ENCODE data around the gene OR8J1. TPM values are rescaled to one million over a fixed set of nuclear protein-coding genes. Genes with fewer than 3 reads are reported as not detected.

The OR8J1 gene, protein sequence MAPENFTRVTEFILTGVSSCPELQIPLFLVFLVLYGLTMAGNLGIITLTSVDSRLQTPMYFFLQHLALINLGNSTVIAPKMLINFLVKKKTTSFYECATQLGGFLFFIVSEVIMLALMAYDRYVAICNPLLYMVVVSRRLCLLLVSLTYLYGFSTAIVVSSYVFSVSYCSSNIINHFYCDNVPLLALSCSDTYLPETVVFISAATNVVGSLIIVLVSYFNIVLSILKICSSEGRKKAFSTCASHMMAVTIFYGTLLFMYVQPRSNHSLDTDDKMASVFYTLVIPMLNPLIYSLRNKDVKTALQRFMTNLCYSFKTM
- total RNA-seq = not detected in 2 replicates

DNA sequence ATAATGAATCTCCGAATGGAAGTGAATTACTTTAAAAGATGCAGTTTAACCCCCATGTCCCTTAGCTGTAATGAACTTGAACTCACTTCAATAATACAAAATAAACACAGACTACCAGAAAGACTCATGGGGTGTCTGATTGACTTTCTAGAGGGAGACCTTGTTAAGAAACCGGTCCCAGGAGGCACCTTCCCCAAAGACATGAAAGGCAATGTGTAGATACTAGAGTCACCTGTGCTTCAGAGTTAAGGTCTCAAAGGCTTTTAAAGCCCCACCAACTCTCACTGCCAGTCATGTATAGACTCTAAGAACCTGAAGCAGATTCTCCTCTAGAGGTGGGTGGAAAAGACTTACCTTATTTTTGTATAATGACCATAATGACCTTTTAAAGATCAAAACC lies at the start of gene OR8J1:
OR8J1 (plus strand) TSS at position 301 of the 400 bp plus-strand sequence. CDS start 5,956 bp downstream, outside the sequence.

DNA sequence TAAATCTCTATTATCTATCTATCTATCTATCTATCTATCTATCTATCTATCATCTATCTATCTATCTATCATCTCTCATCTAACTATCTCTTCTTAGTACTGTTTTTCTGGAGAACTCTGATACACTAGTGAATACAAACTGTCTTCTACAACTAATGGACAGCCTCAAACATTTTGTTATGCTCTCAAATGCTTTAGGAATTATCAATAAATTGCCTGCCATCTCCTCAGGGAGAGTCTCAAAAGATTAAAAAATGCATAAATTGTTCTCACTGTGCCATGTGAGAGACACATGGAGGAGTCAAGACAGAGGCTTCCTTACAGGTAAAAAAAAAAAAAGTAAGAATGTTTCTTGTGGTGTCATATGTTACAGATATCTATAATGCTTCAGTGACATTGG lies 39.2 kb upstream of the OR8J1 start, which contains the start of gene OR8K3:
OR8K3 (plus strand) TSS at position 301 of the 400 bp plus-strand sequence. CDS start 3,163 bp downstream, outside the sequence.

DNA sequence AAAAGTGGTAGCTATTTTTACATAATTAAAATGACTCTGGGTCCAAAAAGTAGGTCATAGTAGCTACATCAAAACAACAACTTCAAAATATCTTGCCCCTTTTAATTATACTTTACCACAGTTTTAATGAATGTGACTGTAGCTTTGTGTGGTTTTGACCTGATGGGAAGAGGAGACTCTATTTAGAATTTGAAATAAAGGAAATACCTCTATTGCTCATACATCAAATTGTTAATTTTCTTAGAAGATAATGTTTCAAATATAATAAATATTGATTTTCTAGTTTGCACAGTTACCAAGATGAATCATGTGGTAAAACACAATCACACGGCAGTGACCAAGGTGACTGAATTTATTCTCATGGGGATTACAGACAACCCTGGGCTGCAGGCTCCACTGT lies 8.4 kb upstream of the OR8J1 start, which contains the start of gene OR8K1:
OR8K1 (plus strand) TSS at position 301 of the 400 bp plus-strand sequence; CDS start at position 301, 0 bp downstream.

DNA sequence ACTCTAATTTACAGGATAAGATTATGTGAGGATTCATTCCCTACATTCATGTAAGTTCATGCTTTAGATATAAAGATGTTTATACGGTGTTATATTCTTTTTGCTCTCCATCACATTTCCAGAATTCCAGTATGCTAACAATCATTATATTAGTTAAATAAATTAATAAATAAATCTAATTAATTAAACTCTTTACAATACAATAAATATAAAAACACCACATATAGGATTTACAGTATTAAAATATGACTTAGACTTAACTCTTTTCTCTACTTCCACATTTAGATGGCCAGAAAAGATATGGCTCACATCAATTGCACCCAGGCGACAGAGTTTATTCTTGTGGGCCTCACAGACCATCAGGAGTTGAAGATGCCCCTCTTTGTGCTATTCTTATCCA lies 21.2 kb downstream of the OR8J1 start, which contains the start of gene OR8U1:
OR8U1 (plus strand) TSS at position 301 of the 400 bp plus-strand sequence; CDS start at position 301, 0 bp downstream.

Other genes starting within 250 kb of the OR8J1 start
- not detected in 2 replicates for gene OR8H3, start 231.9 kb upstream of the OR8J1 start, total RNA-seq
- gene OR8J3, start 214.1 kb upstream of the OR8J1 start, total RNA-seq = not detected in 2 replicates
- gene OR8K5, start 194.0 kb upstream of the OR8J1 start, total RNA-seq = not detected in 2 replicates
- gene OR5J2, start 177.7 kb upstream of the OR8J1 start, total RNA-seq = not detected in 2 replicates
- not detected in 2 replicates for gene OR5T2, start 120.0 kb upstream of the OR8J1 start, total RNA-seq
- gene OR5T3, start 102.0 kb upstream of the OR8J1 start, total RNA-seq = not detected in 2 replicates
- gene OR5T1, start 80.1 kb upstream of the OR8J1 start, total RNA-seq = not detected in 2 replicates
- not detected in 2 replicates for gene OR8H1, start 62.0 kb upstream of the OR8J1 start, total RNA-seq
- not detected in 2 replicates for gene OR8K3, start 39.1 kb upstream of the OR8J1 start, total RNA-seq
- gene OR8K1, start 8.3 kb upstream of the OR8J1 start, total RNA-seq = not detected in 2 replicates
- gene OR8U1, start 21.3 kb downstream of the OR8J1 start, total RNA-seq = not detected in 2 replicates
- not detected in 2 replicates for gene OR5AL1, start 58.4 kb downstream of the OR8J1 start, total RNA-seq
- not detected in 2 replicates for gene OR5M3, start 119.1 kb downstream of the OR8J1 start, total RNA-seq
- gene OR5M8, start 137.1 kb downstream of the OR8J1 start, total RNA-seq = not detected in 2 replicates
- not detected in 2 replicates for gene OR5M11, start 189.0 kb downstream of the OR8J1 start, total RNA-seq
- gene OR5M10, start 223.4 kb downstream of the OR8J1 start, total RNA-seq = not detected in 2 replicates

All from smooth muscle cell of trachea (primary cell).